ENCODE data around the gene MTCL3.

The MTCL3 gene

DNA sequence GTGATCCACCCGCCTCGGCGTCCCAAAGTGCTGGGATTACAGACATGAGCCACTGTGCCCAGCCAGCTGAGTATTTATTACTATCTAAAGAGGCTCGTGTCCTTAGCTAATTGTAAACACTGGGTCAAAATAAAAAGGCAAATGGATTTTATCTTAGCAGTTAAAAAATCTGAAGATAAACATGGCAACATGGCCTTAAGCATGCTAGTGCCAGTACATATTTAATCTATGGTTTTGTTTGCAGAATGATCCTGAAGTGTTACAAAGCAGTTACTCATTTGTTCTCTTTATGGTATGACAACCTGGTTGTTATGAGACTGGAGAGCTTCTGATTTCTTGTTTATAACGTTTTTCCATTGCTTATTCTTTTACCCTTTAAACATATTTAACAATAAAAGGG is 56.1 kb downstream of the MTCL3 start:
- Mint-ChIP-seq H3K4me3 (no peak overlapping the region), H3K27me3 (no peaks in the 10 kb centered on the region), H3K36me3 (no peaks in the 10 kb centered on the region), H3K4me1 (no peaks in the 10 kb centered on the region), H3K9me3 (no peaks in the 10 kb centered on the region), H3K27ac (no peak overlapping the region)

GRCh38 chr6:127462376-127462775 is 56.8 kb downstream of the MTCL3 start:
- H3K36me3 Mint-ChIP-seq: no peaks in the 10 kb centered on the region
- H3K4me3 Mint-ChIP-seq: no peak overlapping the region

DNA sequence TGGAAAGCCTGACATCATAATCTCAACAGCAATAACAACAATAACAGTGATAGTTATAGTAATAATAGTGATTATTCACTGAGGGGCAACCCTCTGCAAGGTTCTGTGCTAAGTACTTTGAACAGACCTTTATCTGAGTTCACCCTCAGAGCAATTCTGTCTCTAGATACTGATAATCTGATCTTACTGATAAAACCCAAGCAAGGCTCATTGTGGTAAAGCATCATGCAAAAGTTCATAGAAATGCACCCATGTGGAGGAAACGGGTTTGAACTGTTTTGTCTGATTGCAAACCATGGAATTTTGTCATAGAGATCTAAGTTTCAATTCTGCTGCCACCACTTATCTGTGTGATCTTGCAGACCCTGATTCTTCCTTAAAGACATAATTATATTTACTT is 58.7 kb downstream of the MTCL3 start:
- no peaks in the 10 kb centered on the region for H3K4me1 Mint-ChIP-seq
- H3K27me3 Mint-ChIP-seq: no peaks in the 10 kb centered on the region
- peaks cover 1% of the 10 kb centered on the region for H3K36me3 Mint-ChIP-seq
- no peak overlapping the region for H3K27ac Mint-ChIP-seq
- no peak overlapping the region for H3K4me3 Mint-ChIP-seq
- H3K9me3 Mint-ChIP-seq: no peaks in the 10 kb centered on the region

More at GRCh38 chr6:127462376-127462775, 56.8 kb downstream of the MTCL3 start:
- no peaks in the 10 kb centered on the region for H3K4me1 Mint-ChIP-seq
- no peaks in the 10 kb centered on the region for H3K9me3 Mint-ChIP-seq
- H3K27me3 Mint-ChIP-seq: no peaks in the 10 kb centered on the region
- H3K27ac Mint-ChIP-seq: no peak overlapping the region

- peaks cover 1% of the 10 kb centered on the region for H3K36me3 Mint-ChIP-seq
- H3K27me3 Mint-ChIP-seq: no peaks in the 10 kb centered on the region
- no peak within 1 kb of the TSS for H3K4me3 Mint-ChIP-seq
- H3K4me1 Mint-ChIP-seq: no peaks in the 10 kb centered on the region
- no peaks in the 10 kb centered on the region for H3K9me3 Mint-ChIP-seq
- no peak within 1 kb of the TSS for H3K27ac Mint-ChIP-seq
Observed at GRCh38 chr6:127459231-127459641, 59.9 kb downstream of the MTCL3 start, which contains the start of gene KIAA0408. TSS of gene KIAA0408 (minus strand) at chr6:127459389. CDS start at chr6:127453981, 5,408 bp downstream.

DNA sequence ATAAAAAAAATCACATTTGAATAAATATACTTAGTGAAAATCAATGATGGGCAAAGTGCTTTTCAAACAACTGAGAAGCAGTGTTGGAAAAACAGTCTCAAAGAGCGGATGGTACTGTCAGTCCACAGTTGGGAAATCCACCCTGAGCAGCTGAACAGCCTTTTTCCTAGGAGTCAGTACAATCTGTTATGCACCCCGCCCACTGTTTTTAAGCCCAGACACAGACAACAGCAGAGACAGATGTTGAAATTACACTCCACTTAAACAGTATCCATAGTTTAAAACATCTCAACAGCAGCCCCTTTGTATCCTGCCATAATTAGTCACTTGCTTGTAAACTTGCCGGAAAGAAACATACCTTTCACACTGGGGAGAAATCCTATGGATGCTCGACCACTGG is 60.3 kb downstream of the MTCL3 start:
- H3K27ac Mint-ChIP-seq: no peak overlapping the region
- no peaks in the 10 kb centered on the region for H3K9me3 Mint-ChIP-seq
- peaks cover 1% of the 10 kb centered on the region for H3K36me3 Mint-ChIP-seq
- no peaks in the 10 kb centered on the region for H3K27me3 Mint-ChIP-seq
- no peaks in the 10 kb centered on the region for H3K4me1 Mint-ChIP-seq
- H3K4me3 Mint-ChIP-seq: no peak overlapping the region

- no peaks in the 10 kb centered on the region for H3K4me1 Mint-ChIP-seq
- H3K9me3 Mint-ChIP-seq: no peaks in the 10 kb centered on the region
- no peak overlapping the region for H3K27ac Mint-ChIP-seq
- no peak overlapping the region for H3K4me3 Mint-ChIP-seq
- no peaks in the 10 kb centered on the region for H3K27me3 Mint-ChIP-seq
- peaks cover 1% of the 10 kb centered on the region for H3K36me3 Mint-ChIP-seq
Observed at GRCh38 chr6:127458222-127458621, 60.9 kb downstream of the MTCL3 start.

DNA sequence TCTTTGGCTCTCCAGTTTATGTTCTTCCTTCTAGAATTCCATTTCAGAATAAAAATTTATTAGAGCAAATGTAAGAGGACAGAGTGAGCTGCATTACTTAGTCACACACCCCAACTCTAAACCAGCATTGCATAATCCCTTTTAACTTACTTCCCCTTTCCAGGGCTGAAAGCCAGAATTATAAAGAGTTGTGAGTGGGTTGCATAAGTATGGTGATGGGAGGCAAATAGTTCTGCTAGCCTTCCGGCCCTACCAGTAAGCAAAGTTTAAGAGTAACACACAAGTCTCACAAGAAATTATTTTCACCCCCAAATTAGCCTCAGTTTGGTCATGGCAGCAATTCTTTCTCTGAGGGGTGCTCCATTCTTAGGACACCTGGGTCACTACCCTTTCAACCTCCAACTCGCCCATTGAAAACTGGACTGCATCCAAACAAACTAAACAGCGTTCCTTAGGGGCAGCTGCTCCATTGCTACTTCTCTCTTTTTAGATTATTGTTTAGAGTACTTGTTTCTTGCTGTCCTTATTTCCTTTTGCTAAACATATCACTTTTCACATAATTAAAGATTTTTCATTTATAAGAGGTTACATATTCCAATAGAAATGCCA is 61.6 kb downstream of the MTCL3 start:
- no peak overlapping the region for H3K27ac Mint-ChIP-seq
- peaks cover 1% of the 10 kb centered on the region for H3K36me3 Mint-ChIP-seq
- H3K4me3 Mint-ChIP-seq: no peak overlapping the region
- H3K27me3 Mint-ChIP-seq: no peaks in the 10 kb centered on the region
- H3K4me1 Mint-ChIP-seq: no peaks in the 10 kb centered on the region
- H3K9me3 Mint-ChIP-seq: no peaks in the 10 kb centered on the region

DNA sequence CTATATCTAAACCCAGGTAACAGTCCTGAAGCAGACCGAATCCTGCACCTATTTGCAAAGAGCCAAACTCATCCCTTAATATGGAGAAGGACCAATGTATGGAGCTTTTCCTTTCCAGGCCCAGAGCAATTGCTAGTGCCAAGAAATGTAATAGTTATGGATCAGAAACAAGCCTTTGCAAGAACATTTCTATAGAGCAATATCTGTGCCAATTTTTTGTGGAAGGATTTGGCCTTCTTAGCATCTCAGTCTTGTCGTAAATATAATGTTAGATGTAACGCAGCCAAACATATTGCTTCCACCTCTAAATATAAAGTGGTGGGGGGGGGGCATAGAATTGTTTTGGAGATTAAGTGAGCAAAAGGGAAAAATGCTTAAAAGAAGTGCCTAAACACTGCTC is 62.7 kb downstream of the MTCL3 start:
- H3K4me1 Mint-ChIP-seq: no peaks in the 10 kb centered on the region
- H3K36me3 Mint-ChIP-seq: peaks cover 1% of the 10 kb centered on the region
- no peaks in the 10 kb centered on the region for H3K27me3 Mint-ChIP-seq
- H3K4me3 Mint-ChIP-seq: no peak overlapping the region
- no peaks in the 10 kb centered on the region for H3K9me3 Mint-ChIP-seq
- no peak overlapping the region for H3K27ac Mint-ChIP-seq

GRCh38 chr6:127453845-127454619 is 65.1 kb downstream of the MTCL3 start:
- Mint-ChIP-seq H3K36me3 (peaks cover 4% of the 10 kb centered on the region), H3K9me3 (no peaks in the 10 kb centered on the region), H3K4me3 (no peak overlapping the region), H3K4me1 (no peaks in the 10 kb centered on the region), H3K27ac (no peak overlapping the region), H3K27me3 (no peaks in the 10 kb centered on the region)

DNA sequence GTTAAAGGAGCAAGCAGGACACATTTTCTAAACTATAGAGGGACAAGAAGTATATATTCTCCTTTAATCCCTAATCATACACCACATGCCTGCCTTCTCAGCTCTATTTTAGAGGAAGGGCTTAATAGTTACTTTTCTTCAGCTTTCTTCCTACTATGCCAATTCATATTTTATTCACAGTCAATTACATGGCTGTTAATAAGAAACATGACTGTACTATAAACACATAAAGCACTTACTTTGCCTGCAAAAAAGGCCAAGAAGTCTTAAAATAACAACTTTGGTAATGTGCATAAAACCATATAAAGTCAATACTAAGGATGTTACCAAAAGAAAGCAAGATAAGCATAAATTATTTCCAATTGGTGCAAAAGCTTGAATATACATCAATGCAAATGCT is 66.3 kb downstream of the MTCL3 start:
- Mint-ChIP-seq H3K36me3 (peaks cover 8% of the 10 kb centered on the region), H3K4me1 (no peaks in the 10 kb centered on the region), H3K4me3 (no peak overlapping the region), H3K27me3 (no peaks in the 10 kb centered on the region), H3K27ac (no peak overlapping the region), H3K9me3 (no peaks in the 10 kb centered on the region)

GRCh38 chr6:127451388-127451787 is 67.7 kb downstream of the MTCL3 start:
- Mint-ChIP-seq H3K27me3 (no peaks in the 10 kb centered on the region), H3K36me3 (peaks cover 7% of the 10 kb centered on the region), H3K4me3 (no peak overlapping the region), H3K27ac (peak overlapping the region; percentile 1), H3K9me3 (no peaks in the 10 kb centered on the region), H3K4me1 (no peaks in the 10 kb centered on the region)

GRCh38 chr6:127447780-127448179 is 71.4 kb downstream of the MTCL3 start:
- peaks cover 7% of the 10 kb centered on the region for H3K36me3 Mint-ChIP-seq
- H3K4me1 Mint-ChIP-seq: no peaks in the 10 kb centered on the region
- peaks cover 1% of the 10 kb centered on the region for H3K27me3 Mint-ChIP-seq
- H3K4me3 Mint-ChIP-seq: no peak overlapping the region
- no peaks in the 10 kb centered on the region for H3K9me3 Mint-ChIP-seq
- no peak overlapping the region for H3K27ac Mint-ChIP-seq

GRCh38 chr6:127446356-127446755 is 72.8 kb downstream of the MTCL3 start:
- Mint-ChIP-seq H3K27me3 (peaks cover 1% of the 10 kb centered on the region), H3K36me3 (peaks cover 7% of the 10 kb centered on the region), H3K4me1 (no peaks in the 10 kb centered on the region), H3K9me3 (no peaks in the 10 kb centered on the region), H3K4me3 (no peak overlapping the region), H3K27ac (no peak overlapping the region)

DNA sequence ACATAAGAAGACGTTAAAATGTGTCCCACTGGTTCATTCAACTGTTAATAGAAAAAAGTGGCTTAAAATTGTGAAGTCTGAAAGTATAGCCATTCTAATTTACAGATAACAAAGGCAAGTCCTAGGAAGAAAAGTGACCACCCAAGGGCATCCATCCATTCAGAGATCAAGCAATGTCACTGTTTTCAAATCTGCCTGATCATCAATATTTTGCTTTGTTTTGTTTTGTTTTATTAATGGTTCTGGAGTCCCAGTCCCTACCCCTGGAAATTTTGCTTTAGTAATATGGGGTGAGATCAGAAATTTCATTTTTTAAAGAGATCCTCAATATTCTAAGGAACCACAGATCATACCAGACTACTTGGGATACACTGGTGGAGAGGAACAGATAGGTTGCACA is 77.3 kb downstream of the MTCL3 start:
- no peak overlapping the region for H3K27ac Mint-ChIP-seq
- H3K36me3 Mint-ChIP-seq: no peaks in the 10 kb centered on the region
- peaks cover 1% of the 10 kb centered on the region for H3K27me3 Mint-ChIP-seq
- H3K4me1 Mint-ChIP-seq: no peaks in the 10 kb centered on the region
- no peaks in the 10 kb centered on the region for H3K9me3 Mint-ChIP-seq
- no peak overlapping the region for H3K4me3 Mint-ChIP-seq

- no peak overlapping the region for H3K27ac Mint-ChIP-seq
- H3K27me3 Mint-ChIP-seq: peaks cover 1% of the 10 kb centered on the region
- H3K4me3 Mint-ChIP-seq: no peak overlapping the region
- H3K4me1 Mint-ChIP-seq: no peaks in the 10 kb centered on the region
- H3K36me3 Mint-ChIP-seq: no peaks in the 10 kb centered on the region
- no peaks in the 10 kb centered on the region for H3K9me3 Mint-ChIP-seq
Observed at GRCh38 chr6:127439718-127440117, 79.4 kb downstream of the MTCL3 start.

- Mint-ChIP-seq H3K27ac (no peak overlapping the region), H3K36me3 (no peaks in the 10 kb centered on the region), H3K27me3 (no peaks in the 10 kb centered on the region), H3K9me3 (no peaks in the 10 kb centered on the region), H3K4me3 (no peak overlapping the region), H3K4me1 (no peaks in the 10 kb centered on the region)
Observed at GRCh38 chr6:127436578-127437110, 82.5 kb downstream of the MTCL3 start.

All from activated naive CD4-positive, alpha-beta T cell treated with anti-CD3 and anti-CD28 coated beads, Interleukin-2, amount 50 U/mL, for 24 hours (primary cell).